LNCAP (cell line): Measurements from ENCODE around the gene IL4R.

ENCODE experiments used
- TF ChIP-seq, protein P1 (sequence below): fragments of 450-650 bp; IDR thresholded peaks from 2 replicates; pipeline ENCODE4 v1.5.1; 2017; ENCODE audit warnings: mild to moderate bottlenecking

Gene IL4R

DNA sequence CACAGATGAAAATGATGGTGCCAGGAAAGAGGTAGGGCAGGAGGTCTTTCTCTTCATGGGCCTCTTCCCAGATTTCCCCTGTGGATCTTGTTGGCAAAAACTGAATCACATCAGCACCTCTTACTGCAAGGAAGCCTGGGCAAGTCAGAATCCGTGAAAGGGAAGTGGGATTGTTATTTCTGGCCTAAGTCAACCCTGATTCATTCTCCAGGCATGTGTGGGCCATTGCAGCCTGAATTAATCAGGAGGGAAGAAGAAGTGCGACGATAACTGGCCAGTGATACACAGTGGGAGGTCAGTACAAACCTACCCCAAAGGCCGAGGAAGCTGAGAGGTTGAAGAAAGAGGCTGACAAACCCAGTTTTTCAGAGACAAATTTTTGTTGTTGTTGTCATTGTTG lies 27.3 kb upstream of the IL4R start:
- TF ChIP-seq, protein P1, sequence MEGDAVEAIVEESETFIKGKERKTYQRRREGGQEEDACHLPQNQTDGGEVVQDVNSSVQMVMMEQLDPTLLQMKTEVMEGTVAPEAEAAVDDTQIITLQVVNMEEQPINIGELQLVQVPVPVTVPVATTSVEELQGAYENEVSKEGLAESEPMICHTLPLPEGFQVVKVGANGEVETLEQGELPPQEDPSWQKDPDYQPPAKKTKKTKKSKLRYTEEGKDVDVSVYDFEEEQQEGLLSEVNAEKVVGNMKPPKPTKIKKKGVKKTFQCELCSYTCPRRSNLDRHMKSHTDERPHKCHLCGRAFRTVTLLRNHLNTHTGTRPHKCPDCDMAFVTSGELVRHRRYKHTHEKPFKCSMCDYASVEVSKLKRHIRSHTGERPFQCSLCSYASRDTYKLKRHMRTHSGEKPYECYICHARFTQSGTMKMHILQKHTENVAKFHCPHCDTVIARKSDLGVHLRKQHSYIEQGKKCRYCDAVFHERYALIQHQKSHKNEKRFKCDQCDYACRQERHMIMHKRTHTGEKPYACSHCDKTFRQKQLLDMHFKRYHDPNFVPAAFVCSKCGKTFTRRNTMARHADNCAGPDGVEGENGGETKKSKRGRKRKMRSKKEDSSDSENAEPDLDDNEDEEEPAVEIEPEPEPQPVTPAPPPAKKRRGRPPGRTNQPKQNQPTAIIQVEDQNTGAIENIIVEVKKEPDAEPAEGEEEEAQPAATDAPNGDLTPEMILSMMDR: no peak

DNA sequence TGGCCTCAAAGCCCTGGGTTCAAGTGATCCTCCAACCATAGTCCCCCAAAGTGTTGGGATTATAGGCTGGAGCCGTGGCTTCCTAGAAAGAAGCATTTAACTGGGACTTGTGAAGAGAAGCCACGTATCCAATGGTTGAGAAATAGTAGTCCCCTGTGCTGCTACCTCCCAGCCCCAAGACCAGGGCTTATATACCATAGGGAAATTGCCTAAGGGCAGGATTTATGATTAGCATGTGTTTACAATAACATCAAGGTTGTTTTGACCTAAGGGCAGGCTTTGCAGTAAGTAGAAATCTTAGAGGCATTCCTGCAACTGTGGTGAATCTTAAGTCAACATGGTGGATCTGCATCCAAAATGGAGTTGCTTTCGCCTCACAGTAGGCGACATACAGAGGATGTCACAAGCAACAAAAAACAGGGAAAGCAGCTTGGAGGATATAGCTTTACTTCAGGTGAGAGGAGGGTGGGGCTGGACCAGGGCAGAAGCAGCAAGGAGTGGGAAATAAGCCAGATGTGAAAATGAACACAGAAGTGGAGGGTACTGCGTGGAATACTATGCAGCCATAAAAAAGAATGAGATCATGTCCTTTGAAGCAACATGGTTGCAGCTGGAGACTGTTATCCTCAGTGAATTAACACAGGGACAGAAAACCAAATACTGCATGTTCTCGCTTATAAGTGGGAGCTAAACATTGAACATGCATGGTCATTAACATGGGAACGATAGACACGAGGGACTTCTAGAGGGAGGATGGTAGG lies 26.5 kb upstream of the IL4R start:
- TF ChIP-seq, protein P1: no peak

DNA sequence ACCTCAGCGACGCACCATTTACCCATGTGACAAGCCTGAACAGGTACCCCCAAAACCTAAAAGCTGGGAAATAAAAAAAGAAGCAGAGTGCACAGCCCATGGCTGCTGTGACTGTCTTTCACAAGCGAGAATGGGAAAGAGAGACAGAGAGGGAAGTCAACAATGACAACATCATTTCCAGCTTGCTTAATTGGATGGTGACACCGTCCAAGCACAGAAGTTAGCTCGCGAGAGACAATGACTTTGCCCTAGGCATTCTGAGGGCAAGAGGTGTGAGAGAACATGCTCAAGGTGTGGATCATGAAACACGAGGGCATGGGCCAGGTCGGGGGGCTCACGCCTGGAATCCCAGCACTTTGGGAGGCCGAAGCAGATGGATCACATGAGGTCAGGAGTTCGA lies 25.9 kb upstream of the IL4R start:
- TF ChIP-seq, protein P1: no peak

DNA sequence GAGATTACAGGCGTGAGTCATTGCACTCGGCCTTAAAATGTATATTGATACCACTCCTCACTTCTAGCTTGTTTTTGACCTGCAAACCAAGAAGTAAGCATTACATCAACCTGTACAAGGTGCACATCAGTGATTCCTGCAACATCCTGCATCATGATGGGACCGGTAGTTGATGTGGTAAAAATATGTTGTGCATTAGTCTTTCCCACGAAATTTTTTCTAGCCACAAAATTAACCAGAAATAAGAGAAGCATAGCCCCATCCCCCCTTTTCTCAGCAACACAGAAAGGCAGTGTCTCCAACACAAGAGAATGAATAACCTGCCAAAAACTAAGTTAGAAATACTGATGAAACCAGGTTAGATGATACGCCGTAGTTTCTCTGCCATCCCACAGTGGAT lies 24.1 kb upstream of the IL4R start:
- TF ChIP-seq, protein P1: no peak

DNA sequence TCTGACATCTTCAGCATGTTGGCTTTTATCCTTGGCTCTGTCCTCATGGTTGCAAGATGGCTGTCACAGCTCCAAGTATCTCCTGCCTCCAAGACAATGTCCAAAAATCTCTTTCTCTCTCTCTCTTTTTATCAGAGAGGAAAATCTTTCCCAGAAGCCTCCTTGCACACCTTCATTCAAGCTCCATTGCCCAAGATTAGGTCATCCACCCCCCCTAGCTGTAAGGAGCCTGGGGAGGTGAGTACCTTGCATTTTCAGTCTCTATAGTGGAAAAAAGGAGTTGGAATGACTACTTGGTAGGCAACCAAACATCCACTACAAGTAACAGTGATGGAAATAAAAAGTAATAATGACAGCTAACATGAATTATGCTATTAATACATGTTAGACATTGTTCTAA lies 23.2 kb upstream of the IL4R start:
- TF ChIP-seq, protein P1: no peak

DNA sequence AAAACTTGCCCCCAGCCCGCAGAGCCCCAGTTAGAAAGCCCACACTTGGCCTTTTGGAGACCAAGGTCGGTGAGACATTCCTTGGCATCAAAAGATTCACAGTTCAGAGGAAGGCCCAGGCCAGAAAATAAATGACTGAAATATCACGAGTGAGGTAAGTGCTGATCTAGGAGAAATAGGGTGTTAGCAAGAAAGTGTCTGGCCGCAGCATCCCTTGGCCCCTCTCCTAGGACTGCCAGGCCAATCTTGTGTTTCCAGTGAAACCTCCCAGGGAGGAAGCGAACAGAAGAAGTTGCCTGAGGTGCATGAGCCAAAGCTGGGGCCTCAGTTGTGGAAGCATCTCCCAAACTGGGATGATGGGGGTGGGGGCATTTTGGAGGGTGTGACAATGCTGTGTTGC lies 22.7 kb upstream of the IL4R start:
- TF ChIP-seq, protein P1: no peak

DNA sequence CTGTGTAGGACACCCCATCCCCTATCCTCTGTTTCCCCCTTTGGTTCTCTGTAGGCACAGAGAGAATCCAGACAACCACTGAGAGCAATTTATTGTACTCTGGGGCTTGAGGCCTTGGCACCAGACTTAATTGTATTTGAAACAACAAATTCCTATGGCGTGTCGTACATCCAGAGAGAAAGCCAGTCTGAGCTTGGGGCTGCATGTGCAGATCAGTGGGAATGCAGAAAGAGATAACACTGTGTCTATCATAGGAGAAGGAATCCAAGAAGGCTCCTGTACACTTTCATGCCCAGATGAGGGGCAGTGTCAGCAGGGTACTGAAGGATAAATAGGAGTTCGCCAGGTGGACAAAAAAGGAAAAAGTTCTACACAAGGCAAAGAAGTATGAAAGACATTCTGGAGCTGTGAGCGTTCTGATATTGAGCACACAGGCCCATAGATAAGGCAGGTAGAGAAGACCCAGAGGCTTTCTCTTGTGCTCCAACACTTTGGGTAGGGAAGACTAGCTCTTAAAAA lies 22.0 kb upstream of the IL4R start:
- TF ChIP-seq, protein P1: no peak
